GM19099 (cell line): Measurements from ENCODE around the gene MRPS33.

Experiments used
- POLR2A ChIP-seq: IDR thresholded peaks from 3 replicates; pipeline ENCODE4 v1.6.1; 2011; ENCODE audit warnings: low read depth; ENCODE audit not compliant: insufficient read length; ENCODE audit errors: extremely low read depth

MRPS33 gene

DNA sequence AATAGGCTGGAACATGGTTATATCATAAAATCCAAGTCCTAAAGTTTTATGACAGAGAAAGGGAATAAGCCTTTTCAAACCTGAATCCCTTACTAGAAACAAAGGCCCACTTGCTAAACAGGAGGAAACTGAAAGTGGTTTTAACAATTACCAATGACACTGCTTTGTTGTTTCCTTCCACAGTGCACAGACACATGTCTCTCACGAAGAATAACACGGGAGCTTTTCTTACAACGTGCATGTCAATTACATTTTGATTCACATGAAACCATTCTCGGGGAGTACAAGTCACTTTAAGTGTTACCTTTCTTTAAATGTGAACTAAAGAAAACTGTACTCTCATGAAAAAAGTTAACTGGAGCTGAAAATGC lies 1.4 kb downstream of the MRPS33 start:
- peak; percentile 10 for TF ChIP-seq POLR2A

DNA sequence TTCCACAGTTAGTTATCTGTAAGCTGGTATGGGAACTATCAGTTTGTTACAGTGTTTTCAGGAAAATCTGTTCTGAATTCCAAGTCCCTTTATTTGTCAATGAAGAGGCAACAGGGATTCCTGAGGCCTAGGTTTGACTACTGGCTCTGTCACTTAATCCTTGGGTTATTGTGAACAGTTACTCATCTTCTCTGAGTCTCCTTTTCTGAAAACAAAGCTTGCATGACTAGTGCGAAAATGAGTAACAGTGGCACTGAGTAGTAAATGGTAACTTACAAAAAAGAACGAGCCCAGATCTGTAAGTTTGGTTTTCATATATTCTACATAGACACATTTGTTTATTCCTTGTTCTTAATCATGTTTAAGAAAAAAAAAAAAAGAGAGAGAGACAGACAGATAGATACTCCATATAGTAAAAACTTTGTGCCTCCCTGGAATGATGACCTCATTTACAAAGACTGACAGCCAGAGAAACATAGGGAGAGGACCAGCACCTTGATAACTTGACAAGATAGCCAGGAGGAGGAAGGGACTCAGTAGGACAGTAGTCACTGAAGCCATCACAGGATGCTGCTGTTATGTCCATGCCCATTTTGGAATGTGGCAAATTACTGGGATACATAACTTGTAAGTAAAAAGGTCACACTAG lies 1.9 kb downstream of the MRPS33 start:
- TF ChIP-seq POLR2A, result no peak

DNA sequence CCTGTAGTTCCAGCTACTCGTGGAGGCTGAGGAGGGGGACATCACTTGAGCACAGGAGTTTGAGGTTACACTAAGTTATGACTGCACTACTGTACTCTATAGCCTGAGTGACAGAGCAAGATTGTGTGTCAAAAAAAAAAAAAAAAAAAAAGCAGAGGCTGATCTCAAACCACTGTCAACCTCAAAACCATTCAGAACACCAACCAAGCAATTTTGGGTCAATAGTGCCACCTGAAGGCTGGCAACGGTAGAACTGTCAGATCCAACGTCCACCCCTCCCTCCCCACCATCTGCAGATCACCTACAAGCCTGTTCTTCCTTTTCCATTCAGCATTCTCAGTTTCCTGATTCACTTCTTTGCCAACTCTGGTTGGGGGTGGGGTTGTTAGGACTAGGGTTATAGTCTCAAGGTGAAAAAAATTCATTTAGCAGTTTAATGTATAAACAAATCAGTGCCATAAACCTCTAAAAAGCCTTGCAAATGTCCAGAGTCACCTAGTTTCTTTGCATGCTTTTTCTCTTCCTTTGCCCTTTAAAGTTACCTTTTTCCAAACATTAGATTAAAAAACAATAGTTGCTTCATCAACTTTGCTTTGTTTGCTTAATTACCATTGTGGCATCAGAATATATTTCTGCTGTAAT lies 2.6 kb downstream of the MRPS33 start:
- no peak for TF ChIP-seq POLR2A

DNA sequence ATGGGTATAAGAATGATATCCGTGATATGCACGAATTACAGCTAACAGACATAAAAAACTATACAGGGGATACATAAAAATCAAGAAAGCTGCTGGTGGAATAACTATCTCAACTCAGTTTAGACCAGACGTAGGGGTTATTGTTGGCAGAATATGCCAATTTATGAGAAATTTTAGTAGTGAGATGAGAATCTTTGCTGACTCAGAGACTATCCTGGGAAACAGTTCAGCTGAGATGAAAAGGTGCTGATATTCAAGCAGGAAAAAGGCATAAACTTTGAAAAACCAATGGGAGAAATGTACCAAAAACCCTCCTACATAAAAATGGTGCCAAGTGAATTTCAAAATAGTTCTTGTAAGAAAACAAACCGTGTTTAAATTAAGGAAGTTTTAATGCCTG lies 3.3 kb downstream of the MRPS33 start:
- TF ChIP-seq POLR2A, result no peak

DNA sequence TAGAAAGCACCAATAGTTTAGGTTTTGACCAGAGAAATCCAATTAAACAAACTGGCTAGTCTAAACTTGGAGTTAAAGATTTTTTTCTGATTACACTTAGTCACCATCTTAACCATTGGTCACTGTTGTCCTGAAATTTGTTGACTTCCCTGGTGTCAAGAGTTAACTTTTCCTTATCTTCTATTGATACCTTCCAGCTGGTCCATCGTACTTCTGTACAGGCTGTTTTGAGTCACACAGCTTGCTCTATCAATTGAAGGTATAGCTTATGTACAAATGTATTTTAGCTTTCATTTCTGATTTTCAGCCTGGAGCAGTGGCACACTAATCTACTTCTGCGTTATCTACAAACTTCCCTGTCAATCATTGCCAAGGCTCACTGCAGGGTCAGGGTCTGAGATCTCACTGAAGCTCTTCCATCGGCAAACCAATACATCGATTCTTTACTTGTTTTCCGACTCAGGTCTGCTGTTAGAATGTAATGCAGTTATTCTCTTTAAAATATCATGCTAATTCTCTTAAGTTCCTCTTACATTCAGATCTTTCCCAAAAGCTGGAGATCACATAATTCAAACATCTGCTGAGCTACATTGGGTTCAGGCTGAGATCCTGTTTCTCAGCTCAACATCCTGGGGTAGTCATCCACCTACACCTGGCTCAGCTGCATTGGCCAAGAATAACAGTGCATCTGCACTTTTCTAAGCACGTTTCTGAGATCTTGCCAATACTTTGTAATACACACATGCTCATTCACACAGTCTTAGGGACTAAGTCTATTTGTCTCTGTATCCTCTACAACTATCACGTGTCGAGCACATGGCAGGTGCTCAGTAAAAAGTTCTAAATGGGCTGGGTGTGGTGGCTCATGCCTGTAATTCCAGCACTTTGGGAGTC lies 11.3 kb downstream of the MRPS33 start:
- TF ChIP-seq POLR2A, result no peak

DNA sequence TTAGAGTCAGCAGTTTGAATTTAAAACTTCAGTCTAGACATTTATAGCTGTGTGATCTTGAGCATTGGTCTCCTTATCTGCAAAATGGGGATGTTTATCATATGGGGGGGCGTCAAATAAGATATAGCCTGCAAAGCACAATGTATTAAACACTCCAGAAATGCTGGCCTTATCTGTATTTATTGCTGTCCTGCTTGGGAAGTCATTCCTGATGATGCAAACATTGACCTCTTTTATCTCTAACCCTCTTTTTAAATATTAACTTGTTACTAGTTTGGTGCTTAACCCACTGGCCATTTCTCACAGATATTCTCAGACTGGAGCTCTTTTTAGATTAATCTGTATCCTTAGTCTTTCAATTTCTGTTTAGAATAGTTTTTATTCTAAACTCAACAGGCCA lies 13.2 kb downstream of the MRPS33 start:
- TF ChIP-seq POLR2A, result no peak

DNA sequence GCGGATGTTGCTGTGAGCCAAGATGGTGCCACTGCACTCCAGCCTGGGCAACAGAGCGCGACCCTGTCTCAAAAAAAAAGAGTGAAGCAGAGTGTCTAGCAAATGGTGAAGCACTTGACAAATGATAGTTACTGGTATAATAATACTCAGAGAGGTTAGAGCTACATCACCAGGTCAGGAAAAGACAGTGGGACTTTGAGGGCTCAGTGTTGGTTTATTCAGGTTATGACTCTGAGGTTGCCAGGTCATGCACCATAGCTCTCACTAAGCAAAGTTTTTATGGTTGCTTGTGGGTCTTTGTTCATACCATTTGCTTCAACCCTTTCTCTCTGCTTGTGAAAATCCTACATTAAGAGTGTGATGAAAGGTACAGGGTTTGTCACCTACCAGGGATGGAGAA lies 13.6 kb downstream of the MRPS33 start:
- no peak for TF ChIP-seq POLR2A

DNA sequence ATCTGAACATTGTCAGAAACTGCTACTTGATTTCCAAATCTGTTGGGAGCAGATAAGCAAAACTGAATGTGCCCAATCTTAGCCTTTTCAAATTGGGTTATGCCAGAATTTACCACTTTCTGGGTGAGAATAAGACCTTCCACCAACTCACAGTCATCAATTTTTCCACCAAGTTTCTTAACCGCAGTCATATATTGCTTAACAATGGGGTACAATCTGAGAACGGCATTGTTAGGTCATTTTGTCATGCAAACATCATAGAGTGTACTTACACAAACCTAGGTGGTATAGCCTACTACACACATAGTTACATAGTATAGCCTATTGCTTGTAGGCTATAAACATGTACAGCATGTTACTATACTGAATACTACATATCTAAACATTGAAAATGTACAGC lies 16.0 kb downstream of the MRPS33 start:
- TF ChIP-seq POLR2A, result no peak

DNA sequence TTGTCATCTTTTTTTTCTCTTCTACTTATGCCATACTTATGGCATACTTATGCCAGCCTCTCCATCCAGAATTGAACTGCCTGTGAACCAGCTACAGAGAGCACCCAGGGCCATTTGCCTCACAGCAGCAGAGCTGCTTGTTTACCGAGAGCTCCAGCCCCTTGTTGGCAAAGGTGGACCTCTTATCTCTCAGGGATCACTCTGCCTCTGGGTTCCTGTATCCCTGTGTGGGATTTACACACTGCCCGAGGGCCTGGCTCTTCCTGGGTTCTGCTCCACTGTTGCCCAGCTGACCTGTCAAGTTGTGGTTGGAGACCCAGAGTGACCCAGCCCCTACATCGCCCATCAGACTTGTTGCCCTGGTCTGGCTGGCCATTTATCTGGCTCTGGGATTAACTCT lies 22.3 kb downstream of the MRPS33 start:
- TF ChIP-seq POLR2A, result no peak

DNA sequence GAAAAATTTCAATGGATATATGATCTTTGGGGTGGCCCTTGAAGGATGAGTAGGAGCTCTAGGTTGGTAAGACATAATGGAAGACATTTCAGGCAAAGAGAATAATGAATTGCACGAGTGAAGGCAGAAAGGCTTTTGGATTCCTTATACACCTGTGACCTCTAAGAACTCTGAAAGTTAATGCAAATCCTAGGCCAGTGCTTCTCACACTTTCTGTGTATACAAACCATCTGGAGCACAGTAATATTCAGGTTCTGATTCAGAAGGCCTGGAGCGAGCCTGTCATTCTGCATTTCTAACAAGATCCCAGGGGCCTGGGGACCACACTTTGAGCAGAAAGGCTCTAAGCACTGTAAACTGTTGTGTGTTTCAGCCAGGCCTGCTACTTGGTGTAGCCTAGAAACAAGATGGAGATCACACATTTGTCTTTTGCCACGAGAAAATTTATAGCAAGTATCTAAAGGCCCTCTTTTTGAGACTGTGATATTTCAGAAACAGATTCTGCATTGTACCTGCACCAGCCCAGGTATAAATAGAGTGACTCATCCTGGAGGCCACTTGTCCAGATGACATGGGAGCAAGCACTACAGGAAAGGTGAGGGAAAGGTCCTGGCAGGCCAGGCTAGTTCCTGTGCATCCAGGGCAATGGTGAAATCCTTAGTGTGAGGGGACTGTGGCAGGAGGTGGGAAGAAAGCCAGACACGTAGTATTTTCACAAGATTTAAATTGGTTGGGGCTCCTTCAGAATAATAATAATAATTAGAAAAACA lies 24.4 kb downstream of the MRPS33 start:
- no peak for TF ChIP-seq POLR2A

DNA sequence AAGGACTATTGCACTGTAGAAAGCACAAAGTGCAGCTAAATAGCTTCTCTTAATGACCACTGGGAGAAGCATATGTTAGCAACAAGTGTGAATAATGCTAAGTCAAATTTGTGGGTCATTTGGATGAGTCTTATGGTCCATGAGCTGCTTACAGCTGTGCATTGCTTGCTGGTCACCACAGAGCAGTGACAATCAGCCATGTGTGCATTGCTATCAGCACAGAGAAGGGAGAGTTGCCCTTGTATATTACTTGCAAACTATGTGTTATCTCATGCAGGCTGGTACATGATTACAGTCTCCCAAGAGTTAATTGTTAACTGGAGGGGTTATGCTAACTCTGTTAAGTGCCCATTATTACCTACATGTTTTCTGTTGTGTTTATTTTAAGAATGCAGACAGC lies 25.7 kb downstream of the MRPS33 start:
- no peak for TF ChIP-seq POLR2A

DNA sequence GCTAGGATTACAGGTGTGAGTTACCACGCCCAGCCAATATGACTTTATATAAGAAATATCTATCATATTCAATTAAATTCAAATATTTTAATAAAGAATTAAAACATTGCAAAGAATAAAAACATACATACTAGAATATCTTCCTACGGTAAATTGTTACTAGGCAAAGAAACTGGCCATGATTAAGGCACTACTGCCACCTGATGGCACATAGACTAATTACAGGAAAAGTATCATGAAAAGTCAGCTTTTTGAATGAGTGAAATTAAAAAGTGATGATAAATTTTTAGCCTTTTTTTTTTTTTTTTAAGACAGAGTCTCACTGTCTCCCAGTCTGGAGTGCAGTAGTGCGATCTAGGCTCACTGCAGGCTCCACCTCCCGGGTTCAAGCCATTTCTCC lies 30.9 kb downstream of the MRPS33 start:
- TF ChIP-seq POLR2A, result no peak

DNA sequence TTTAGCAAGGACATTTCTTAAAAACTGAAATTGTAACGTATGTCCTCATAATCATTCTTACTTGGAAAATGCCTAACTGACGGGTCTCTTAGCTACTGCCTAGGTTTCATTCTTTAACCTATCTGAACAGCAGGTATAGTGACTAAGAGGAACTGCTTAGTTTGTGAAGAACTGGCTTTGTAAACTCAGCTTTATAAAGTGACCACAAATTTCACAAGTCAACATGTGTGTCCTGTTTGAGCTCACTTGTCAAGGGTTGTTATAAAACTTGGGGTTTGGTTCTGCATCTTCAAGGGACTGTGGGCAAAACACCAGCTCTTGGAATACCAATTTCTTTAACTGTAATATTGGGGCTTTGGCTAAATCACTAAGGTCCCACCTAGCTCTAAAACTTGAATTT lies 32.2 kb downstream of the MRPS33 start:
- TF ChIP-seq POLR2A, result no peak

DNA sequence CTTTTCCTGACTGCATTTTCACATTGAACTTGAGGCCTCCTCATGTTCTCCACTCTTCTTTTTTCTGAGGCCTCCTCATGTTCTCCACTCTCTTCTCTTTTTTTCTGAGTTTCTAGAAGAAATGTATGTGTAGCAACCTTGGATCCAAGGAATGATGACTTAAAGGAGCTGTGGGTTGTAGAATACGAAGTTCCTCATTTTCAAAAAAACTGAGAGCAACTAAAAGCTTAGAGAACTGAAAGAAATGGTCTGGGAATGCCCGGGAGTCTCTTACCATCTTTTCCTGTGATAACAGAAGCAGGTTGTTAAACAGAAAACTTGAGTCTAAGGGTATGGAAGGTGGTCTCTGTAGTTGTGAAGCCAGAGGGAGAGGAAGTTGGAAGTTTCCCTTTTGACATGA lies 32.8 kb downstream of the MRPS33 start:
- no peak for TF ChIP-seq POLR2A

DNA sequence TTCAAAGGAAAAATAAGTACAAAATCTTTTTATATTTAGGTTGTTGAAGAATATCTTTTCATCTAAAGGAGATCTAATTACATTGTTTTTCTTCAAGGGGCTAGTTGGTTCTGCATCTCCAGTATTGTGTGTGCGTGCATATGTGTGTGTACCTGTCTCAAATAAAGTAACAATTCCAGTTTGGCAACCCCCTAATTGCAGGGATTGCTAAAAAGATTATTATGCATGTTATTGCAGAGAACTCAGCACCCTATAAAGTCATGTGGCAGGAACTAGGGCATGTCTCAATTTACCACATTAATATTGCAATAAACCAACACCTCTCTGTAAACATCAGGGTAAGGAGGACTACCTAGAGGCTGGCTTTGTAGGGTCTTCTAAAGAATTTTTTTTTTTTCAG lies 37.0 kb downstream of the MRPS33 start:
- no peak for TF ChIP-seq POLR2A
